Epithelial cell of prostate (primary cell): Measurements from ENCODE around the gene ALOX15.
"Not testable (repeated sequence)": the region's sequence is repeated elsewhere in the genome, so short reads cannot be mapped to it uniquely, and the experiment has no call there.

Experiments
- DNase-seq: peaks from one replicate; pipeline ENCODE4 v3.0.0-alpha.2; 2011; ENCODE audit warnings: low read depth, low spot score
- H3K27ac ChIP-seq: fragments of 450-650 bp; 2 replicates; pipeline ENCODE4 v1.5.1; 2017; ENCODE audit warnings: mild to moderate bottlenecking

Gene ALOX15

GRCh38 chr17:4657678-4658077, 16.2 kb upstream of the ALOX15 start:
- DNase-seq: no peak
- no peak overlapping the region for H3K27ac ChIP-seq

- not testable (repeated sequence) for H3K27ac ChIP-seq, DNase-seq
Measured at GRCh38 chr17:4655933-4656332, 14.5 kb upstream of the ALOX15 start.

- no peak for DNase-seq
Measured at GRCh38 chr17:4652997-4653396, 11.5 kb upstream of the ALOX15 start.

GRCh38 chr17:4648741-4649140, 7.3 kb upstream of the ALOX15 start:
- no peak for DNase-seq
- no peak overlapping the region for H3K27ac ChIP-seq

More at GRCh38 chr17:4652997-4653396, 11.5 kb upstream of the ALOX15 start:
- no peak overlapping the region for H3K27ac ChIP-seq

GRCh38 chr17:4645642-4646041, 4.2 kb upstream of the ALOX15 start:
- H3K27ac ChIP-seq: no peak overlapping the region
- DNase-seq: no peak

DNA sequence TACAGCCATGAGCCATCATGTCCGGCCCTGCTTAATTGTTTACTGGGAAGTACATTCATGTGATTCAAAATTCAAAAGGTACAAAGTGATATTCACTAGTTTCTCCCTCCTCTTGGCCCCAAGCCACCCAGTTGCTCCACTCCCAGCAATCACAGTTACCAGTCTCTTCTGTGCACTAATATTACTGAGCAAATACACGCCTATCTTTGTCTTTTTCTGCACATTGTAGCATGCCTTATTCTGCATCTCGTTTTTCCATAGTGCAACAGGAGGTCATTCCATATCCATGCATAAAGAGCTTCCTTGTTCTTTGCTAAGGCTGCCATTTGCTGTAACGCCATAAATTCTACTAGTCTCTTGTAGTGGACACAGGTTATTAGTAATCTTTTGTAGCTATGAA, 2.2 kb upstream of the ALOX15 start:
- no peak for DNase-seq
- no peak overlapping the region for H3K27ac ChIP-seq

DNA sequence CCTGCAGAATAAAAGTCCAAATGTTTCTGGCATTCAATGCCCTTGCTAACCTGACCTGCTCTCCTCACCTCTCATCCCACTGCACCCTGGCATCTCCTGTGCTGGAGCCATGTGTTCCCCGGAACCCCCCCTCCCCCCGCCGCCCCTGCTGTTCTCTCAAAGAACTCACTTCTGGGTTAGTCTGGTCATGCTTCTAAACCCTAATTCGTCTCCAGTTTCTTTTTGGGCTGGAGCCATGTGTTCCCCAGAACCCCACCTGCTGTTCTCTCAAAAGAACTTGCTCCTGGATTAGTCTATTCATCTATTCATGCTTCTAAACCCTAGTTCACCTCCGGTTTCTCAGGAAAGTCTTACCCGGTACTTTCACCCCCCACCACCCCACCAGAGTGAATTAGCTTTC, 808 bp upstream of the ALOX15 start:
- no peak overlapping the region for H3K27ac ChIP-seq
- no peak for DNase-seq

DNA sequence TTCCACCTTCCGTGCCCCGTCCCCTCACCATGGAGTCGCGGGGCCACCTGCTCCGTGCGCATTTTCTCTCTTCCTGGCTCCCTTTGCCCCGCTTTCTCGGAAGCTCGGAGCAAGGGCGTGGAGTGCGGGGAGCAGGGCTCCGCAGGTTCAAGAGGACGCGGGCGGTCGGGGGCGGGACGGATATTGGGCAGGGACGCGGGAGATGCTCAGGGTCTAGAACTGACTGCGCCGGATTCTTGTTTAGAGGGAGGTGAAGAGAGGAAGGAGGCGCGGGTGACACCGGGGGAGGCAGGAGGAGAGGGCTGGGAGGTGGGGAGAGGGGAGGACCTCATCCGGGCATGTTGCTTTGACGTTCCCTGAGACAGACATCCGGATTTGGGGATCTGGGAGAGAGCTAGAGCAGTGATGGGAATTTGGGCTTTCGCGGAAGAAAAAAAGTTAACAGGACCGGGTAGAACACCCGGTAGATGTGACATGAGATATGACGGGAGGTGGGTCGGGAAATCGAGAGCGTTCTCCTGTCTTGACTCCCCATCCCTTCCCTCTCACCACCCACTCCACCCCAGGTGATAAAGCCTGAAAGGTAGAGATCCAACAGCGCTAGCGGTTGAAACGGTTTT, 799 bp downstream of the ALOX15 start:
- DNase-seq, H3K27ac ChIP-seq: not testable (repeated sequence)

DNA sequence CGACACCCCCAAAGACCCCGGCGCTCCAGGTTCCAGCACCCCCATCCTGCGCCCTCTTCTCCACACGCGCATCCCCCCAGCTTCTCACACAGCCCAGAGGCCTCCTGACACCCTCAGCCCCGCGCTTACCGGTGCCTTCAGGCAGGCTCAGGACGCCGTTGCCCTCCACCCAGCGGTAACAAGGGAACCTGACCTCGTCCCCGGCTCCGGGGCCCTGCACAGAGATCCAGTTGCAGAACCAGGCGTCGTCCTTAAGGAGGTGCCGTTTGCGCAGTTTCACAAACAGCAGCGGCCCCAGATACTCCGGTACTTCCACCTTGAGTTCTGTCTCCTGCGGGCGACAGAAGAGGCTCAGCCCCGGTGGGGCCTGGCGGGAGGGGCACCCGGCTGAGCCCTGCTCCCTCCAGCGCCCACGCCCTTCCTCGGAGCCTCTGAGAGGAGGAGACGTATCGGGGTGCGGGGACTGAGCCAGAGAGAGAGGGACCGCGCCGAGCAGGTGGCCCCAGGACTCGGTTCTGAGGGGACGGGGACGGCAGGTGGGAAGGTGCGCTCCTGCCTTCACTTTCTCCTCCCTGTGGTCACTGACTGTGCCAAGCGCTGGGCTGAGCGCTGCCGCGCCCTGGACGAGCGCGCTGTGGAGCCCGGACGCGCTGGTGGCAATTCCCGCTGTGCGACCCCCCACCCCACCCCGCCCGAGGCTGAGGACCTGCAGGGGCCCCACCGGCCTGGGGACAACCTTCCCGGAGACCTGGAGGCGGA, 2.0 kb downstream of the ALOX15 start:
- not testable (repeated sequence) for H3K27ac ChIP-seq, DNase-seq

DNA sequence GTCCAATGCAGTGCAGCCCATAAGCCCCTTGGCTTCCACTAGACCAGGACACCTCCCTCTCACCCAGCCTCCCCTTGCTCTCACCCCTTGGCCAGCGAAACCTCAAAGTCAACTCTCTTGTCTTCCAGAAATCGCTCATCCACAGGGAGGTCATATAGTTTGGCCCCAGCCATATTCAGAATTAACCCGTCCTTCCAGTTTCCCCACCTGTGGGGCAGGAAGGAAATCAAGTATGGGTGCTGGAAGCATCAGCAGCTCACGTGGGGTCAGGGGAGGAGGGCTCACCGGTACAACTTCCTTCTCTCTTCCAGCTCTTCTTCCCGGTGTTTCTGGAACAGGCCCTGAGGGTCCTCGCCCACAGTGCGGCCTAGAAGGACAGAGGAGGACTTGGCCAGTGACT, 2.7 kb downstream of the ALOX15 start:
- DNase-seq, H3K27ac ChIP-seq: not testable (repeated sequence)

GRCh38 chr17:4636474-4637100, 4.9 kb downstream of the ALOX15 start:
- DNase-seq: no peak
- no peak overlapping the region for H3K27ac ChIP-seq

GRCh38 chr17:4635823-4636375, 5.6 kb downstream of the ALOX15 start:
- H3K27ac ChIP-seq: no peak overlapping the region
- no peak for DNase-seq

DNA sequence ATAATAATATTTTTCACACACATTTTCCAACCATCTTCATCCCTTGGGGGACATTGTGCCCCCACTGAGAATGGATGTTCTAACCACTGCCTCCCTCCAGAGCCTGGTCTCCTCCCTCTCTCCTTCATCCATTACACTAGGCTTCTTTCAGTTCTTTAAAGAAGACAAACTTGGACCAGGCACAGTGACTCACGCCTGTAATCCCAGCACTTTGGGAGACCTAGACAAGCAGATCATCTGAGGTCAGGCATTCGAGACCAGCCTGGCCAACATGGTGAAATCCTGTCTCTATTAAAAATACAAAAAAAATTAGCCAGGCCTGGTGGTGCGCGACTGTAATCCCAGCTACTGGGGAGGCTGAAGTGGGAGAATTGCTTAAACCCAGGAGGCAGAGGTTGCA, 6.5 kb downstream of the ALOX15 start:
- no peak for DNase-seq
- no peak overlapping the region for H3K27ac ChIP-seq

DNA sequence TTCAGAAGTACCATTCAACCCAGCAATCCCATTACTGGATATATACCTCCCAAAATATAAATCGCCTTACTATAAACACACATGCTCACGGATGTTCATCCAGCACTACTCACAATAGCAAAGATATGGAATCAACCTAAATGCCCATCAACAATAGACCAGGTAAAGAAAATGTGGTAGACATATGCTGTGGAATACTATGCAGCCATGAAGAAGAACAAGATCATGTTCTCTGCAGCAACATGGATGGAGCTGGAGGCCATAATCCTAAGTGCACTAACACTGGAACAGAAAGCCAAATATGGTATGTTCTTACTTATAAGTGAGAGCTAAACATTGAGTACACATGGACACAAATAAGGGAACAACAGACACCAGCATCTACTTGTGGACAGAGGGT, 7.8 kb downstream of the ALOX15 start:
- DNase-seq: no peak
- no peak overlapping the region for H3K27ac ChIP-seq

DNA sequence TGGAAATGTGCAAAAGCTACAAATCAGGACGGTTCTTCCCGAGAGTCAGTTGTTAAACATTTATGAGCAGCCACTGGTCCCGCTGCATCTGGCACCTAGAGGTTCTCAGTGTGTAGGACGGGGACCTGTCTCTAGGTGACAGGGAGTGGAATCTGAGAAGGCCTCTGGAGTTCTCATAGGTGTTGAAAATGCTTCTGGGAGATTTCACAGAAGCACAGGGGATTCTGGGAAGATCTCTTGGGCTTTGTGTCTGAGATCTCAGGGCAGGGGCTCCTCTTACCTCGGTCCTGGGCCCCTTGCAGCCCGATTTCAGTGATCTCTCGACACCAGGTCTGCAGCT, 8.9 kb downstream of the ALOX15 start:
- DNase-seq: no peak
- H3K27ac ChIP-seq: no peak overlapping the region

GRCh38 chr17:4631836-4632580, 9.5 kb downstream of the ALOX15 start:
- DNase-seq: no peak

GRCh38 chr17:4631431-4631830, 10.0 kb downstream of the ALOX15 start:
- H3K27ac ChIP-seq: no peak overlapping the region
- no peak for DNase-seq

More at GRCh38 chr17:4631836-4632580, 9.5 kb downstream of the ALOX15 start:
- H3K27ac ChIP-seq: no peak overlapping the region

- H3K27ac ChIP-seq: no peak overlapping the region
- no peak for DNase-seq
Measured at GRCh38 chr17:4626734-4627256, 14.7 kb downstream of the ALOX15 start.

- DNase-seq: no peak
- no peak overlapping the region for H3K27ac ChIP-seq
Measured at GRCh38 chr17:4625181-4625617, 16.3 kb downstream of the ALOX15 start.

DNA sequence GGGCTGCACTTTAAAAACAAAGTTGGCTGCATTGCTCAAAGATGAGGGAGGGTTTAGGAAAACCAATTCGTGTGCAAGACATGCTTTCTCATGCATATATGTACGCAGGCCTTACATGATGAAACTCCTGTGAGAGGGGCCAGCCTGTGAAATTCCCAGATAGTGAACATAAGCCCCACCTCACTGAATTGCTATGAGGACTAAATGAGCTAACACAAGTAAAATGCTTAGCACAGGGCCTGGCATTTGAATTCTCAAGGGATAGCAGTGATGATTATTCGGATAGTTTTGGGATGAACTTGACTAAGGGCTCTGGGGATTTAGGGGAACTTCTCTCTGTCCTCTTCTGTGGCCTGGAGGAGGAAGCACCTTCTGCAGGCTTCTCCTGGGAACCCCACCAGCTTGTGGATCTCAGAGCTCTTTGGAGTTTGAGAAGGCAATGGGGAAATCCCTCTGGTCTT, 17.0 kb downstream of the ALOX15 start:
- DNase-seq, H3K27ac ChIP-seq: not testable (repeated sequence)
